Central memory CD8-positive, alpha-beta T cell (primary cell): ENCODE results near the gene TNFSF13B.

Experiments
- ATAC-seq: fragments of 150-1000 bp; cut with Tn5 transposase; replicated peaks from 2 replicates; pipeline ENCODE4 v1.10.0; 2022; ENCODE audit warnings: mild to moderate bottlenecking, moderate FRiP score, moderate number of reproducible peaks; ENCODE audit not compliant: poor library complexity, severe bottlenecking; ENCODE audit errors: extremely low read depth
- DNase-seq, 2 donors: peaks; one replicate each; pipeline ENCODE4 v3.0.0; 2021; ENCODE audit warnings: low spot score in 2 of 2
- H3K27ac Mint-ChIP-seq: one replicate; pipeline ENCODE4 v1.8.0; 2022; ENCODE audit warnings: low read depth, mild to moderate bottlenecking, moderate library complexity, mixed read lengths
- H3K27me3 Mint-ChIP-seq: one replicate; pipeline ENCODE4 v1.8.0; 2022; ENCODE audit warnings: mixed read lengths
- H3K36me3 Mint-ChIP-seq: one replicate; pipeline ENCODE4 v1.8.0; 2022; ENCODE audit warnings: mild to moderate bottlenecking, moderate library complexity, mixed read lengths; ENCODE audit not compliant: insufficient read depth
- H3K4me1 Mint-ChIP-seq: one replicate; pipeline ENCODE4 v1.8.0; 2022; ENCODE audit warnings: mixed read lengths
- H3K4me3 Mint-ChIP-seq: one replicate; pipeline ENCODE4 v1.8.0; 2022; ENCODE audit warnings: mild to moderate bottlenecking, moderate library complexity, mixed read lengths
- H3K9me3 Mint-ChIP-seq: one replicate; pipeline ENCODE4 v1.8.0; 2022; ENCODE audit warnings: mixed read lengths

The TNFSF13B gene

GRCh38 chr13:108328848-108329247, 59.3 kb downstream of the TNFSF13B start:
- peaks cover 25% of the 10 kb centered on the region for H3K27me3 Mint-ChIP-seq
- no peak overlapping the region for H3K27ac Mint-ChIP-seq
- no peaks in the 10 kb centered on the region for H3K9me3 Mint-ChIP-seq
- ATAC-seq (no peak), DNase-seq (no peak)
- H3K36me3 Mint-ChIP-seq, result no peaks in the 10 kb centered on the region
- no peaks in the 10 kb centered on the region for H3K4me1 Mint-ChIP-seq
- H3K4me3 Mint-ChIP-seq, result no peak overlapping the region

DNA sequence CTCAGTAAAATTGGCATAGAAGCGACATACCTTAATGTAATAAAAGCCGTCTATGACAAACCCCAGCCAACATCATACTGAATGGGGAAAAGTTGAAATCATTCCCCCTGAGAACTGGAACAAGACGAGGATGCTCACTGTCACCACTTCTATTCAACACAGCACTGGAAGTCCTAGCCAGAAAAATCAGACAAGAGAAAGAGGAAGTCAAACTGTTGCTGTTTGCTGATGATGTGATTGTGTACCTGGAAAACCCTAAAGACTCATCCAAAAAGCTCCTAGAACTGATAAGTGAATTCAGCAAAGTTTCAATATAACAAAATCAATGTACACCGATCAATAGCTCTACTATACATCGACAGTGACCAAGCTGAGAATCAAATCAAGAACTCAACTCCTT, 63.3 kb downstream of the TNFSF13B start:
- Mint-ChIP-seq H3K36me3 (no peaks in the 10 kb centered on the region), H3K4me1 (no peaks in the 10 kb centered on the region), H3K27ac (no peak overlapping the region), H3K27me3 (peaks cover 8% of the 10 kb centered on the region), H3K9me3 (no peaks in the 10 kb centered on the region), H3K4me3 (no peak overlapping the region)
- no peak for ATAC-seq
- DNase-seq, result no peak

DNA sequence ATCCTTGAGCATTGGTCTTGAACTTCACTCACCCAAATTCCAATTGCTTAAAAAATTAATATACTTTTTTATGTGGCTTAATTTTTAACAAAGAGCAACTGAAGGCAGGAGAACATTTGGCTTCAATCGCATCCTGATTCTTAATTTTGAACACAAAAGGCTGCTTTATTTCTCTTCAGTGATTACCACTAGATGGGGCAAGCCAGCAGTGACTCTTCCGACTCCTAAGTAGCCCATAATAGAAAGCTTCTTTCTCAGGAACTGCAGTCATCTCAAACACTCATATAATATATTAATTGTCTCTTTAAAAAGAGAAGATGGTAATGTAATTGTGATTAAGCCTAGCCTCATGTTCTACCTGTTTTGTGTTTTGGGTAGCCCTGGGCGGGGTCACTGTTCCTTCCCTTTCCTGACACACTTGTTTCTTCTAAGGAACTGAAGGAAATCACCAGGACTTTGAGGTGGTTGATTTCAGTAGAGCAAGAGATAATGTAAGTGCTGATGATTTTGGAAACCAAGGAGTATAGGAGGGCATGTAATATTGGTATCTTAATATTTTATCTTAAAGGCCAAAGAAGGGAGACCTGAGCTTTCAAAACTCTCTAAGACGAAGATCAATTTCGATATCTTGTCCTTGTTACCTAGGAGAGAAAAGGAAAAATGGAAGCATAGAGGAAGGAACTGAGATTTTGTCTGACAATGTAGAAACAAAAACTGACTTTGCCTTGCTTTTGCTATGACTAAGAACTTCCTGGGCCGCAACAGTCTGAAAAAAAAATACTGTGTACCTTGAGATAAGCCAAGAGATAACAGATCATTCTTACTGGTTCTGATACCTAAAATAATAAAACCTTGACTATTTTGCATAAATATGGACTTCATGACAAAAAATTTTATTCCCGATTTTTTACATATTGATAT, 73.1 kb downstream of the TNFSF13B start:
- no peaks in the 10 kb centered on the region for H3K4me1 Mint-ChIP-seq
- no peak overlapping the region for H3K27ac Mint-ChIP-seq
- no peak overlapping the region for H3K4me3 Mint-ChIP-seq
- DNase-seq, result no peak
- ATAC-seq, result no peak
- H3K27me3 Mint-ChIP-seq, result no peaks in the 10 kb centered on the region
- H3K9me3 Mint-ChIP-seq, result no peaks in the 10 kb centered on the region
- no peaks in the 10 kb centered on the region for H3K36me3 Mint-ChIP-seq

GRCh38 chr13:108345016-108345415, 75.5 kb downstream of the TNFSF13B start:
- no peak for DNase-seq
- H3K36me3 Mint-ChIP-seq, result no peaks in the 10 kb centered on the region

DNA sequence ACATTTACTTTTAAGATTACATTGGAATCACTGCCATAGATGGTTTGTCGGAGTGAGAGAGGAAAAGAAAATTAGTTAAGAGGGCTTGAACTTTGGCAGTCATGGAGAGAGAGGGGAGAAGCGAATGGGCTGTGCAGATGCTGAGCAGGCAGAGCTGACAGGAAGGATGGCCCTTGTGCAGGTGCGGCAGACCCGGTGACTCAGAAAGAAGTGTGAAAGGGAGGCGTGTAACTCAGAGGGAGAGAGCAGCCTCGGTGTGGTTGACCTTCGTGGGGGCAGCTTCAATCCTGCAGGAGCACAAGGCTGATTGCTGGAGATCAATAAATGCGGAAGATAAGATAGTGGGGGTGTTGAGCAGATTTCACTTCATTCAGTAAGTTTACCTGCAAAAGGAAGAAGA, 76.9 kb downstream of the TNFSF13B start:
- DNase-seq (no peak), ATAC-seq (no peak)
- H3K9me3 Mint-ChIP-seq, result no peaks in the 10 kb centered on the region
- no peaks in the 10 kb centered on the region for H3K36me3 Mint-ChIP-seq
- H3K27me3 Mint-ChIP-seq, result no peaks in the 10 kb centered on the region
- H3K4me3 Mint-ChIP-seq, result no peak overlapping the region
- no peaks in the 10 kb centered on the region for H3K4me1 Mint-ChIP-seq
- peak overlapping the region; percentile 6 for H3K27ac Mint-ChIP-seq

More at GRCh38 chr13:108345016-108345415, 75.5 kb downstream of the TNFSF13B start:
- no peak overlapping the region for H3K4me3 Mint-ChIP-seq
- no peak for ATAC-seq
- H3K27me3 Mint-ChIP-seq, result no peaks in the 10 kb centered on the region
- no peaks in the 10 kb centered on the region for H3K4me1 Mint-ChIP-seq
- no peak overlapping the region for H3K27ac Mint-ChIP-seq
- H3K9me3 Mint-ChIP-seq, result no peaks in the 10 kb centered on the region

DNA sequence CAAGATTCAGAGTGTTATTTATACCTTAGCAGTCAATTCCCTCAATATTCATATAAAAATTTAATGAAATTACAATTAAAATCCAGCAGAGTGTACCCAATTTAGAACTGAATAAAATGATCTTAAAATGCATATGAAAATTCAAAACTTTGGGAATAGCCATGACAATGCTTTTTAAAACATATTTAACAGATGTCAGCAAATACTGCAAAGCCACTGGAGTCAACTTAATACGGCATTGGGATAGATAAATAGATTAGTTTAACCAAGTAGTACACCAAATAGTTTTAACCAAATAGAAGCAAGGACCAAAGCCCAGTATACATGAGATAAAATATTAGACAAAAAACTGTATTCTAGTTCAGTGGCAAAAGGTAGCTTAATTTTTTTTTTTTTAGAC, 79.8 kb downstream of the TNFSF13B start:
- no peaks in the 10 kb centered on the region for H3K4me1 Mint-ChIP-seq
- no peak overlapping the region for H3K4me3 Mint-ChIP-seq
- H3K27me3 Mint-ChIP-seq, result peaks cover 4% of the 10 kb centered on the region
- DNase-seq, result no peak
- no peak overlapping the region for H3K27ac Mint-ChIP-seq
- no peaks in the 10 kb centered on the region for H3K36me3 Mint-ChIP-seq
- peaks cover under 1% of the 10 kb centered on the region for H3K9me3 Mint-ChIP-seq
- ATAC-seq, result no peak

GRCh38 chr13:108350579-108350978, 81.1 kb downstream of the TNFSF13B start:
- no peaks in the 10 kb centered on the region for H3K4me1 Mint-ChIP-seq
- H3K27me3 Mint-ChIP-seq, result peaks cover 11% of the 10 kb centered on the region
- H3K36me3 Mint-ChIP-seq, result peaks cover 1% of the 10 kb centered on the region
- DNase-seq (no peak), ATAC-seq (no peak)
- no peak overlapping the region for H3K4me3 Mint-ChIP-seq
- H3K27ac Mint-ChIP-seq, result no peak overlapping the region
- H3K9me3 Mint-ChIP-seq, result peaks cover 9% of the 10 kb centered on the region

DNA sequence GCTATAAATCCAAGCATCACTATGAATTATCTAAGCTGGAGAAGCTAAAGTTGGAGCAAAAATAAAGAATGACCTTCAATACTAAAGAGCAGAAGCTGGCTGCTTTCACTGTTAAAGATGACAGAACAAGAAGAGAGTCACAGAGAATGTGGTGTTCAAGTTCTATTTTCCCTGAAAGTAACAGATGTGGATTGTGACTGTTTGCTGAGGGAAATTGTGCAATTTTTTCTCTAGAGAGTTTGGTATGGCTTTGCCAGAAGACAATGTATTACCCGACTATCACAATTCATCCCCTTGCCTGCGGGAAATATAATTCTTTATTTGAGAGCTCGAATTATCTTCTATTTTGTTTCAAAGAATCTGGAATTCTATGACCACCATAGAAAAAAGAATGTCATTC, 83.1 kb downstream of the TNFSF13B start:
- Mint-ChIP-seq H3K4me1 (no peaks in the 10 kb centered on the region), H3K27ac (no peak overlapping the region), H3K4me3 (no peak overlapping the region), H3K9me3 (peaks cover 9% of the 10 kb centered on the region), H3K36me3 (peaks cover 1% of the 10 kb centered on the region), H3K27me3 (peaks cover 11% of the 10 kb centered on the region)
- ATAC-seq (no peak), DNase-seq (no peak)

- DNase-seq (no peak), ATAC-seq (no peak)
- Mint-ChIP-seq H3K4me3 (no peak overlapping the region), H3K4me1 (no peaks in the 10 kb centered on the region), H3K9me3 (peaks cover 9% of the 10 kb centered on the region), H3K36me3 (peaks cover 1% of the 10 kb centered on the region), H3K27ac (no peak overlapping the region), H3K27me3 (peaks cover 11% of the 10 kb centered on the region)
Observed at GRCh38 chr13:108357228-108357627, 87.7 kb downstream of the TNFSF13B start.
